HG03575 (cell line): ENCODE results near the gene CD164L2.
"Not testable (repeated sequence)": the region's sequence is repeated elsewhere in the genome, so short reads cannot be mapped to it uniquely, and the experiment has no call there.

Experiments used
- ATAC-seq: cut with Tn5 transposase; IDR thresholded peaks from one replicate; pipeline ENCODE4 v1.9.1; 2021; ENCODE audit not compliant: unreplicated experiment, insufficient number of reproducible peaks, low FRiP score; ENCODE audit errors: extremely low read depth

Gene CD164L2

DNA sequence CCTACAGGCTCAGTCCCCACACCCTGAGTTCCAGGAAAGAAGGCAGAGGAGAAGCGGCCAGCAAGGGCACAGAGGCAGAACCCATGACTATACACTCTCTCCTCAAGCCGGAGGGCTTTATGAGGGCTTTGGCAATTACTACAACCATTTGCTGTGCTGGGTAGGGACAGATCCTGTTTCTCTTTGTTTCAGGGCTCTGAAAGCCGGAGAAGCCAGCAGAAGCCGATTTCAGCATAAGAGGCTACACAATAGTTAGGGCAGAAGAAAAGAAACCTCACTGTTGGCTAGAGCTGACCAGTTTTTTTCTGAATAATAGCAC, 23.2 kb upstream of the CD164L2 start:
- ATAC-seq: no peak

GRCh38 chr1:27405598-27406361, 22.6 kb upstream of the CD164L2 start:
- not testable (repeated sequence) for ATAC-seq

GRCh38 chr1:27405074-27405473, 21.9 kb upstream of the CD164L2 start:
- no peak for ATAC-seq

DNA sequence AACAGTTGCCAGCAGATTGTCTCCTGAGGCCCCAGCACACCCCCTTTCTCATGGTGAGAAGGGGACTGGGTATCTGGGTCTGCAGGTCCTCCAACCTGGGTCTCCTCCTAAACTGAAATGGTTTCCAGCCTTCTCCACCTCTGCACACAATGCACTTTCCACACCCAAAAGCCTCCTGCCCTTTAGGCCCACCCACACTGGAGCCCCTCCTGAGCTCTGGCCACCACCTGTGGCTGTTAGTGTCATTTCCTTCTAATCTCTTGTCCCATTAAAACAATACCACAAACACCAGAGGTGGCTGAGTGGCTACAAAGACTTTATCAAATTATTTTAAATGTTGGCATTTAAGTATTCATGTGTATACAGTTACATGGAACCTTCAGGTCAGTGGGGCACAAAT, 20.8 kb upstream of the CD164L2 start:
- ATAC-seq: no peak

DNA sequence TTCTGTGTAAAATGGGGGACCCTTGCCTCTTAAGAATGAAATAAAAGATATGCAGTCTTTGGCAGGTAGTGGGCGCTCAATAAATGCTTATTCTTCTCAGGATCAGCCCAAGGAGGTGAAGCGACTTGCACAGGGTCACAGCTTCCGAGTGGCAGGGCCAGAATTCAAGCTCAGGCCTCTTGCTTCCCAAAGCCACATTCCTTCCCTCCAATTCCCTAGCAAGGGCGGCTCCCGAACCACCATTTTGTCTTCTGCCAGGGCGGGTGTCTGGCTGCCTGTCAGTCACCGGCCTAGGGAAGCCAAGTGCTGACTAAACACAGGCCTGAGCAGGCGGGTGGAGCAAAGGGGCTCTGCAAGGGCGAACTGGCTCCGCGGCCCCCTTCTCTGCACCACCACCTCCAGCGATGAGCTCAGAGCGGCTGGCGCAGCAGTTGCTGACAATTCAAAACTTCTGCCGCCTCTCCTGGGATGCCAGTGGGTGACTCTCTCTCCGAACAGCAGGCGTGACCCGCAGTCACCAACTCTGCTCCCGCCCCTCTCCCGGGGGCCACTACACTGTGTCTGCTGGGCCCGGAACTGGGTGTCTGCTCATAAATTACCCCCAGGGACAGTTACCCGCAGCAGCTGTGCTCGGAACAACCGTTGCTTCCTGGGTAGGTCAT, 20.1 kb upstream of the CD164L2 start:
- ATAC-seq: no peak

DNA sequence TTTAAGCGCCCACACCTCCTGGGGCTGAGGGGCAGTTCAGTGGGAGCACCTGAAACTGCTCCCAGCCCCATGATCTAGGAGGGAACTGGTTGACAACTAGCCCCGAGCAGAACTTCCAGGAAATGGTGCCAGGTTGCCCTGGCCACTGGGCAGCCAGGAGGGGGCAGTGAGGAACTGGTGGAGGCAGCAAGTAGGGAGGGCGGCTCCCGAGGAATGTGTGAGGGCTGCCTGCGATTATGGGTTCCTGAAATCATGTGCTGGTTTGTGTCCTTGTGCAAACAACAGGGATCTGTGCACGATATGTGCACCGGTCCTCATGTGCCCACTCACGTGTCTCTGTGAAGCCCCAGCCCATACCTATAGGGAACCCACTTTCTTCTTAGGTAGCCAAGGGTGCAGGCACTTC, 19.2 kb upstream of the CD164L2 start:
- no peak for ATAC-seq

- no peak for ATAC-seq
Observed at GRCh38 chr1:27400963-27401341, 17.8 kb upstream of the CD164L2 start.

DNA sequence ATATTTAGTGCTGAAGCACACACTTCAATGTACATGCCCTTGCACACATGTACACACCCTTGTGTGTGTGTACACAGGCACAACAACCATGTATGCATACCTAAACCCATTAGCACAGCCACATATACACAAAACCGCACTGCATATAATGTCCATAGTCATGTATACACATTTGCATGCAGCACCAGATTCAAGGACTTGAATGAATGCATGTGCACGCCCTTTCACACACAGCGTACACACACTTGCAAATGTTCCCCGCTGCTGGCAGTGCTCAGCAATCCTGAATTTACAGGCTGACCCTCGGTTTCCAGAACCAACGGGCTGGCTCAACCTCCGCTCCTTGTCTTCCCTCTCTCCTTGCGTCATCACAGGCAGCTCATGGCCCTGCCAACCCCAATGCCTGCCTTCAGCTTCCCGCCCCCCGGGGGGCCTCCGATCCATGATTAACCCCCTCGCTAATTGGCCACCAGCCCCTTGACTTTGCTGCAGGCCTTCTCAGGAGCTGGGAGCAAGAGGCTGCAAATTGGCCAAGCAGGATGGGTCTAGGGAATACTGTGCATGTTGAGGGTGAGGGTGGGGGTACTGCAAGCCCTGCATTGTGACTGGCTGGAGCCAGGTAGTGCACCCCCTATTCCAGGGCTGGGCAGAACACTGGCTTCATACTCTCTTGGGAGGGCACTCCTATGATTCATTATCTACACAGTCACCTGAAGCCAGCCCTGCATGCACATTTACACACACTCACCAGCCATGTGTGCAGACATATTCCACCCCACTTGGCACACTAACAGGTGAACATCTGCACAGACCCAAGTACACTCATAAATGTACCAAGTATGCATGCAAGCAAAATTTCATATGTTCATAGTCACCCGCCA, 17.2 kb upstream of the CD164L2 start:
- no peak for ATAC-seq

- no peak for ATAC-seq
Observed at GRCh38 chr1:27399251-27400025, 16.3 kb upstream of the CD164L2 start.

GRCh38 chr1:27398405-27399149, 15.4 kb upstream of the CD164L2 start:
- no peak for ATAC-seq

- ATAC-seq: no peak
Observed at GRCh38 chr1:27397749-27398148, 14.6 kb upstream of the CD164L2 start.

DNA sequence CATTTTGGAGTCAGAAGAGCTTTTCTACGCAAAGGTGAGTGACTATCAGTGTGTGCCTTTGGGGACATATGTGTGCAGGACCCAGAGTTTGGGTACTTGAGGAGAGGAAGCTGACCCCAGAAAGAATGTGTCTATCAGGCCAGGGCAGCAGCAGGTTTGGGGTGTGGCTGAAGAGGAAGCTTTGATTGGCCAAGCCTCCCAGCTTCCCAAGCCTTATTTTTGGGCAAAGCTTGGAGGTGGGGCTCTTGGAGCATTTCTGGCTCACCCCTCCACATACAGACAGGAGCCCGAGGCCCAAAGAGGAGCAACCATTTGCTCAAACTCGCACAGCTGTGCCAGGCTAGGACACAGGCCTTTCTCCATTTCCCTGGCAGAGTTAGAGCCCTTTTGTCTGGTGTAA, 14.0 kb upstream of the CD164L2 start:
- no peak for ATAC-seq

- ATAC-seq: no peak
Observed at GRCh38 chr1:27395441-27396195, 12.5 kb upstream of the CD164L2 start.

DNA sequence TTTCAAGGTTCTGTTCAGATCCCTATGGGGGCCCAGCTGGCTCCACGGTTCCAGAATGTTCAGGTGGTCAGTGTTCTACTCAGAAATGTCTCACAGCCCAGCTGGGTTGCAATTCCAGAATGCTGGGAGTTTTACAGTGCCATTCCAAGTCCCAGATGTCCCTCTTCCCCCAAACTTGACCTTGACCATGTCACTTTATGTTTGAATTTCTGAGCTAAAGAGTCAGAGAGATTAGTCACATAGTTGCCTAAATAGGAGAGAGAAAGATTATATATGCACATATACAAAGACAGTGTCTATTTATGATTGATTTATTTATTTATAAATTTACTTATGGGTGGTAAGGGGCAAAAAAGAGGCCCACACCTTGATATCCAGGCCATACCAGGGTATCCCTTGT, 11.8 kb upstream of the CD164L2 start:
- ATAC-seq: no peak

DNA sequence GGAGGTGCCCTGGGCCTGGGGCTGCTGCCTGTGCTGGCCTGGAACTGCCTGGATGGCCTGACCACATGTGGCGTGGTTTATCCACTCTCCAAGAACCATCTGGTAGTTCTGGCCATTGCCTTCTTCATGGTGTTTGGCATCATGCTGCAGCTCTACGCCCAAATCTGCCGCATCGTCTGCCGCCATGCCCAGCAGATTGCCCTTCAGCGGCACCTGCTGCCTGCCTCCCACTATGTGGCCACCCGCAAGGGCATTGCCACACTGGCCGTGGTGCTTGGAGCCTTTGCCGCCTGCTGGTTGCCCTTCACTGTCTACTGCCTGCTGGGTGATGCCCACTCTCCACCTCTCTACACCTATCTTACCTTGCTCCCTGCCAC, 11.1 kb upstream of the CD164L2 start:
- ATAC-seq: no peak

GRCh38 chr1:27393641-27394281, 10.6 kb upstream of the CD164L2 start:
- no peak for ATAC-seq

DNA sequence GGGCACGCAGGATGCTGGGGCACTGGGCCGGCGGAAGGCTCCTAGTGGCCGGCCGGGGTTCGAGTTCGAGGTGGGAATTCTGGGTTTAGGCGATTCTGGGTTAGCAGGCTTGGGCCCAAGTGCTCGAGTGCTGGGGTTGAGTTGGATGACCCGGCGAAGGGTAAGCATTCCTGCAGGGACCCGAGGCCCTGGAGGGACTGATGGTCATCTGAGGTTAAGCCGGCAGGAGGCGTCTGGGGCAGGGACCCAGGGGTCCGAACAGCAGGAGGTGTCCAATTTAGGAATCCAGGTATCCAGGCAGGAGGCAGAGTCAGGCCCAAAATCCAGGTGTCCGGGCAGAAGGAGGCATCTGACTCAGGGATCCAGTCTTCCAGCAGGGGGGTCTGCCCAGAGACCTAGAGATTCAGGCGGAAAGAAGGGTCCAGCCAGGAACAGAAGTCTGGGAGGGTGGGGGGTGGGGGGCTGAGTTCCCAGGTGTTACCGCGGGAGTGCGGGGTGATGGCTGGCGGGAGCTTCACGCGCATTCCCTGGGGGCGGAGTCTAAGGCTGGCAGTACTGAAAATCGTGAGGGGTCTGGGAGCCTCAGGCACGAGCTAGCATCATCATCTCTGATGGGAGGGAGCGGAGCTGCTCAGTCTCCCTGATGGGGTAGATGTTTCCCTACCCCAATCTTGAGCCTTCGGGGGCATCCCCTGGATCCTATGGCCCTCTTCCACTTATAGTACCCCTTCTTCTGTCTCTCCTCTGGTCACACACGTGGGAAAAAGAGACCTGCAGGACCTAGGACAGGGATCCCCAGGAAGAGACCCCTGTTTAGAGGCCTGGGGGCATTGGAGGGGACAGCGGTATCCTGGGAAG, 9.9 kb upstream of the CD164L2 start:
- no peak for ATAC-seq
